Non-pigmented ciliary epithelial cell (primary cell): Measurements from ENCODE around the gene RFWD3.

Source experiments
- DNase-seq: peaks from one replicate; pipeline ENCODE4 v3.0.0-alpha.2; 2010; ENCODE audit warnings: low read depth

RFWD3 gene

GRCh38 chr16:74578433-74578832 is 88.2 kb downstream of the RFWD3 start:
- no peak for DNase-seq

DNA sequence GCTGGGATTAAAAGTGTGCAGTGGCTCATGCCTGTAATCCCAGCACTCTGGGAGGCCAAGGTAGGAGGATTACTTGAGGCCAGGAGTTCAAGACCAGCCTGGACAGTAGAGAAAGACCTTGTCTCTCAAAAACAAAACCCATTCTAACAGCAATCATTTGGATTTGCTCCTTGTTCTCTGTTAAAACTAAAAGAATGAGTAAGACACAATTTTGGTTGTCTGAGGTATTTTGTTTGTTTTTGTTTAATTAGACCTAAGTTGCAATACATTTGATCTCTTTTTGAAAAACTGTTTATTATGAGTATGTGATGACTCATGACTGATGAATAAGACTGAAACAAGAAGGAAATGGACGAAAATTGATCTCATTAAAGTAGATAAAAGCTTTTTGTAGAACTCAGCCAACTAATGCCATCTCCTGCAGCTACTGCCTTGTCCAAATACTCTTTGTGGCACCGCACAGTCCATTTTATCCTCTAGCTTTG is 88.8 kb downstream of the RFWD3 start:
- DNase-seq = no peak

DNA sequence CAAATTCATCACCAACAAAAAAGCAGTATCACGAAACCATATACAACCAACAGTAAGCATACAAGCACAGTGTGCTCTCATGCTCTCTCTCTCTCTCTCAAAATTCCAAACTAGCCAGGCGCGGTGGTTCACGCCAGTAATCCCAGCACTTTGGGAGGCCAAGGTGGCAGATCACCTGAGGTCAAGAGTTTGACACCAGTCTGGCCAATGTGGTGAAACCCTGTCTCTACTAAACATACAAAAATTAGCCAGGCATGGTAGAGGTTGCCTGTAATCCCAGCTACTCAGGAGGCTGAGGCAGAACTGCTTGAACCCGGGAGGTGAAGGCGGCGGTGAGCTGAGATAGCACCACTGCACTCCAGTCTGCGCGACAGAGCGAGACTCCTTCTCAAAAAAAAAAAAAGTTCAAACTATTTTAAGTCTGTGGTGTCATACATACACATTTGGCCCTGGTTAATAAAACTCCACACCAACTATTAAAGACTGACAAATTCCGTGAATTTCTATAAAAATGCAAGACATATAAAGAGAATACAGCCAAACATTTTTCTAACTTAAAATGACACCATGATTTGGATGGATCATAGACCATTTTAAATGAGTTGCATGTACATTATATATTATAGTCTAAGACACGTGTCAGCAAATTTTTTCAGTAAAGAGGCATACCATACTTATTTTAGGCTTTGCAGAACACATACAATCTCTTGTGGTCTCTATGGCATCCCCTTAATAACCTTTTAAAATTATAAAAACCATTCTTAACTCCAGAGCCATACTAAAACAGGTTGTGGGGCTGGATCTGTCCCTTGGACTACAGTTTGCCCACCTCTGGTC is 90.7 kb downstream of the RFWD3 start:
- DNase-seq = no peak

- no peak for DNase-seq
Measured at GRCh38 chr16:74575175-74575806, 91.4 kb downstream of the RFWD3 start.

DNA sequence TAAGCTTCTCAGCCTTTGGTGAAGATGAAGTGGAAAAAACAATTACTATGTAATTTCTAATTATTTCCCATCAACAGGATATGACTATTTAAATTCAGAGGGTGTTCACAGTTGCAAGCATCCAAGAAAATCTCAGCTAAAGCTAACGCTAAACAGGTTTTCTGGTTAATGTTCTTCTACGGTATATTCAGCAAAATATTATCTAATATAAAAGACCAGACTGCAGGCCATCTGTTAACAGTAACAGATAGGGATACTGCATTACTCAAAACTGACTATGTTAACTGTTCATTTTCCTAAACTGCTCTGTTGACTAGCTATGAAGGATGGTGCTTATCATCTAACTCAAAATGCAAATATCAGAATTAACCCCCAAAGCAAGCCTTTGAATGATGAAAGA is 92.5 kb downstream of the RFWD3 start:
- DNase-seq = no peak

DNA sequence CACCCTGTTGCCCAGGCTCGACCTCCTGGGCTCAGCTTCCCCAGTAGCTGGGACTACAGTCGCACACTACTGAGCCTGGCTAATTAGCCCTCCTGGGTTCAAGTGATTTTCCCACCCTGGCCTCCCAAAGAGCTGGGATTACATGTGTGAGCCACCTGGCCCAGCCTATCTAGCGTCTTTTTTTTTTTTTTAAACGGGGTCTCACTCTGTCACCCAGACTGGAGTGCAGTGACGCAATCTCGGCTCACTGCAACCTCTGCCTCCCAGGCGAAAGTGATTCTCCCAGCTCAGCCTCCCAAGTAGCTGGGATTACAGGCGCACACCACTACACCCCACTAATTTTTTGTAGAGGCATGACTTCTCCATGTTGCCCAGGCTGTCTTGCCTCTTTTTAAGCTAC is 93.1 kb downstream of the RFWD3 start:
- no peak for DNase-seq
